Vagina (tissue), 2 donors: ENCODE data around the gene OTOP1. TPM values are rescaled to one million over a fixed set of nuclear protein-coding genes. Genes with fewer than 3 reads are reported as not detected.
A peak's percentile ranks its signal among the peaks of the same experiment; 100 is the strongest.
"Not testable (repeated sequence)": the region's sequence is repeated elsewhere in the genome, so short reads cannot be mapped to it uniquely, and the experiment has no call there.

Experiments used
- DNase-seq, 2 donors: peaks; one replicate each; pipeline ENCODE4 v3.0.0-alpha.2; 2017; ENCODE audit errors: extremely low spot score in 2 of 2
- H3K27ac ChIP-seq: fragments of 200-600 bp; sonication (generic); one replicate; pipeline ENCODE4 v1.5.1; 2019
- H3K27me3 ChIP-seq: fragments of 200-600 bp; sonication (generic); one replicate; pipeline ENCODE4 v1.5.1; 2019
- H3K36me3 ChIP-seq, 2 donors: fragments of 200-600 bp; sonication (generic); one replicate each; pipeline ENCODE4 v1.5.1; 2017 to 2019
- H3K4me1 ChIP-seq: fragments of 200-600 bp; sonication (generic); one replicate; pipeline ENCODE4 v1.5.1; 2019
- H3K4me3 ChIP-seq, 2 donors: fragments of 200-600 bp; sonication (generic); 1 replicate in 1 of 2; 2 replicates in 1 of 2; pipeline ENCODE4 v1.5.1; 2016 to 2019
- H3K9me3 ChIP-seq: fragments of 200-600 bp; sonication (generic); one replicate; pipeline ENCODE4 v1.5.1; 2019
- intact Hi-C: fragments of 100-400 bp; cut with DNase I; formaldehyde crosslinking; loops from one replicate; pipeline ENCODE4 v1.15.1; 2023
- total RNA-seq: library from RNA; depleted of rRNA; stranded (reverse); fragments of >200 nt; gene quantifications from one replicate; pipeline ENCODE4 v1.2.3, GENCODE V29; 2016

OTOP1 gene
- total RNA-seq, 1 donor from 2014 or later = not detected

GRCh38 chr4:4160956-4161665, 65.6 kb downstream of the OTOP1 start:
- H3K27me3 ChIP-seq, H3K4me3 ChIP-seq, DNase-seq, intact Hi-C loops, H3K27ac ChIP-seq, H3K36me3 ChIP-seq, H3K4me1 ChIP-seq, H3K9me3 ChIP-seq: not testable (repeated sequence)

- H3K4me1 ChIP-seq, intact Hi-C loops, DNase-seq, H3K27ac ChIP-seq, H3K4me3 ChIP-seq, H3K27me3 ChIP-seq, H3K9me3 ChIP-seq, H3K36me3 ChIP-seq: not testable (repeated sequence)
Observed at GRCh38 chr4:4145622-4146021, 81.1 kb downstream of the OTOP1 start.

- DNase-seq, H3K4me1 ChIP-seq, intact Hi-C loops, H3K27me3 ChIP-seq, H3K27ac ChIP-seq, H3K36me3 ChIP-seq, H3K9me3 ChIP-seq: not testable (repeated sequence)
- peak overlapping the region in 1 of 2 donors; percentile 24 for H3K4me3 ChIP-seq
Observed at GRCh38 chr4:4143376-4143775, 83.4 kb downstream of the OTOP1 start.

GRCh38 chr4:4142679-4143078, 84.0 kb downstream of the OTOP1 start:
- H3K4me3 ChIP-seq, DNase-seq, intact Hi-C loops, H3K4me1 ChIP-seq, H3K27ac ChIP-seq, H3K27me3 ChIP-seq, H3K9me3 ChIP-seq, H3K36me3 ChIP-seq: not testable (repeated sequence)

GRCh38 chr4:4141186-4141585, 85.5 kb downstream of the OTOP1 start:
- H3K27ac ChIP-seq, H3K27me3 ChIP-seq, H3K4me1 ChIP-seq, intact Hi-C loops, H3K4me3 ChIP-seq, DNase-seq, H3K9me3 ChIP-seq, H3K36me3 ChIP-seq: not testable (repeated sequence)

Other genes with a start within 250 kb of the OTOP1 start
- gene TMEM128, start 21.3 kb upstream of the OTOP1 start, total RNA-seq = 15.2 TPM
- gene LYAR, start 63.2 kb upstream of the OTOP1 start, total RNA-seq = 6.4 TPM
- 5.4 TPM for gene ZBTB49, start 63.3 kb upstream of the OTOP1 start, total RNA-seq
- 32.9 TPM for gene NSG1, start 160.2 kb upstream of the OTOP1 start, total RNA-seq